Mammary epithelial cell (primary cell): Measurements from ENCODE around the gene CLINT1.

Experiments used
- EZH2 ChIP-seq: IDR thresholded peaks from 2 replicates; pipeline ENCODE4 v1.6.1; 2012; ENCODE audit warnings: low read length, inconsistent platforms, borderline replicate concordance
- TF ChIP-seq, protein P1 (sequence below), 2 donors: IDR thresholded peaks in 1 of 2; conservative IDR thresholded peaks in 1 of 2; 2 replicates each; pipeline ENCODE4 v1.5.1; 2011 to 2012; ENCODE audit warnings: inconsistent platforms in 2 of 2, low read length in 2 of 2, mild to moderate bottlenecking in 2 of 2, control low read depth in 1 of 2, low read depth in 1 of 2; ENCODE audit not compliant: insufficient read depth in 1 of 2; ENCODE audit errors: extremely low read depth in 1 of 2

DNA sequence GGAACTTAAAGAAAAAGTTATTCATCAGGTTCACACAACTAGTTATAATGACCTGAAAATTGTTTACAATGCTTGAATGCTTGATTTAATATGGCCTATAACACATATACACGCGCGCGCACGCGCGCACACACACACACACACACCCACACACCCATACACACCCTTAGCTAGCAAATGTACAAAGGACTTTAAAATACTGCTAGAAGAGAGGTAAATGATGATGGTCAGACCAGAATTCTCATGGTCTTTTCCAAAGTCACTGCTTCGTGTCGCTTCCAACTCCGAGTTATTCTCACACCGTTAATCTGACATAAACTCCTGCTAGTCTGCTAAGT lies 109.5 kb downstream of the CLINT1 start:
- TF ChIP-seq, protein P1, sequence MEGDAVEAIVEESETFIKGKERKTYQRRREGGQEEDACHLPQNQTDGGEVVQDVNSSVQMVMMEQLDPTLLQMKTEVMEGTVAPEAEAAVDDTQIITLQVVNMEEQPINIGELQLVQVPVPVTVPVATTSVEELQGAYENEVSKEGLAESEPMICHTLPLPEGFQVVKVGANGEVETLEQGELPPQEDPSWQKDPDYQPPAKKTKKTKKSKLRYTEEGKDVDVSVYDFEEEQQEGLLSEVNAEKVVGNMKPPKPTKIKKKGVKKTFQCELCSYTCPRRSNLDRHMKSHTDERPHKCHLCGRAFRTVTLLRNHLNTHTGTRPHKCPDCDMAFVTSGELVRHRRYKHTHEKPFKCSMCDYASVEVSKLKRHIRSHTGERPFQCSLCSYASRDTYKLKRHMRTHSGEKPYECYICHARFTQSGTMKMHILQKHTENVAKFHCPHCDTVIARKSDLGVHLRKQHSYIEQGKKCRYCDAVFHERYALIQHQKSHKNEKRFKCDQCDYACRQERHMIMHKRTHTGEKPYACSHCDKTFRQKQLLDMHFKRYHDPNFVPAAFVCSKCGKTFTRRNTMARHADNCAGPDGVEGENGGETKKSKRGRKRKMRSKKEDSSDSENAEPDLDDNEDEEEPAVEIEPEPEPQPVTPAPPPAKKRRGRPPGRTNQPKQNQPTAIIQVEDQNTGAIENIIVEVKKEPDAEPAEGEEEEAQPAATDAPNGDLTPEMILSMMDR (conservative IDR thresholded peaks at IDR 0.05 in 1 of 2, IDR thresholded peaks at IDR 0.05 in 1 of 2; ENCODE audit: extremely low read depth in 1 of 2, insufficient read depth in 1 of 2, low read depth in 1 of 2, low read length in 2 of 2): no peak
- no peak for TF ChIP-seq EZH2
